ENCODE results near the gene FAM216A. TPM values are rescaled to one million over a fixed set of nuclear protein-coding genes. Genes with fewer than 3 reads are reported as not detected.

FAM216A gene
- total and polyA plus RNA-seq, 9 of the 15 experiments (the other 6 are each of a cell fraction or from before 2014, with no cell fraction given) = 17.2 to 96.9 (median 48.5) TPM

DNA sequence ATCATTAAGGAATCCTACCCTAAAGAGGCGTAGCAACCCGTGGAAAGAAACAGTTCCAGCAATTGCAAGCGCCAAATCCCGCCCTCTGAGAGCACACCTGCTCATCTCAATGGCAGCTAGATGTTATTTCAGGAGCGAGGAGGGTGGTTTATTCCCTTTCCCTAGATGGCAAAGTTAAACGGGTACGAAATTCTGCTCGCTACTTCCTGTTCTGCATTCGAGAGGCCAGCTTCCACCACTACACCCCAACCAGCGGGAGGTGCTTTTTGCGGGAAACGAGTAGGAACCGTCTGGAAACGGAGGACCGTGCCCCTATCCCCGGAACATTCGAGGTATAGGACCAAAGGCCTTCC lies 32.7 kb downstream of the FAM216A start (continued):
- no peak for TF ChIP-seq JUN (IDR thresholded peaks at IDR 0.05; ENCODE audit: borderline replicate concordance, low read depth, low read length)
- TF ChIP-seq JUN (CRISPR knock-in tag; IDR thresholded peaks at IDR 0.05; ENCODE audit: borderline replicate concordance) = 0 out of 2 replicates have a peak, but pooled peaks have one; percentile 48
- no peak for TF ChIP-seq ZNF589 (CRISPR knock-in tag; IDR thresholded peaks at IDR 0.05; ENCODE audit: low read depth)
- TF ChIP-seq SPI1 (IDR thresholded peaks at IDR 0.05; ENCODE audit: borderline replicate concordance, low read depth, low read length) = 0 out of 2 replicates have a peak, but pooled peaks have one; percentile 6
- TF ChIP-seq BHLHE40 (IDR thresholded peaks at IDR 0.05; ENCODE audit: low read length) = no peak
- no peak for TF ChIP-seq SIRT6 (IDR thresholded peaks at IDR 0.05; ENCODE audit: low read depth, low read length)
- TF ChIP-seq, protein P1, sequence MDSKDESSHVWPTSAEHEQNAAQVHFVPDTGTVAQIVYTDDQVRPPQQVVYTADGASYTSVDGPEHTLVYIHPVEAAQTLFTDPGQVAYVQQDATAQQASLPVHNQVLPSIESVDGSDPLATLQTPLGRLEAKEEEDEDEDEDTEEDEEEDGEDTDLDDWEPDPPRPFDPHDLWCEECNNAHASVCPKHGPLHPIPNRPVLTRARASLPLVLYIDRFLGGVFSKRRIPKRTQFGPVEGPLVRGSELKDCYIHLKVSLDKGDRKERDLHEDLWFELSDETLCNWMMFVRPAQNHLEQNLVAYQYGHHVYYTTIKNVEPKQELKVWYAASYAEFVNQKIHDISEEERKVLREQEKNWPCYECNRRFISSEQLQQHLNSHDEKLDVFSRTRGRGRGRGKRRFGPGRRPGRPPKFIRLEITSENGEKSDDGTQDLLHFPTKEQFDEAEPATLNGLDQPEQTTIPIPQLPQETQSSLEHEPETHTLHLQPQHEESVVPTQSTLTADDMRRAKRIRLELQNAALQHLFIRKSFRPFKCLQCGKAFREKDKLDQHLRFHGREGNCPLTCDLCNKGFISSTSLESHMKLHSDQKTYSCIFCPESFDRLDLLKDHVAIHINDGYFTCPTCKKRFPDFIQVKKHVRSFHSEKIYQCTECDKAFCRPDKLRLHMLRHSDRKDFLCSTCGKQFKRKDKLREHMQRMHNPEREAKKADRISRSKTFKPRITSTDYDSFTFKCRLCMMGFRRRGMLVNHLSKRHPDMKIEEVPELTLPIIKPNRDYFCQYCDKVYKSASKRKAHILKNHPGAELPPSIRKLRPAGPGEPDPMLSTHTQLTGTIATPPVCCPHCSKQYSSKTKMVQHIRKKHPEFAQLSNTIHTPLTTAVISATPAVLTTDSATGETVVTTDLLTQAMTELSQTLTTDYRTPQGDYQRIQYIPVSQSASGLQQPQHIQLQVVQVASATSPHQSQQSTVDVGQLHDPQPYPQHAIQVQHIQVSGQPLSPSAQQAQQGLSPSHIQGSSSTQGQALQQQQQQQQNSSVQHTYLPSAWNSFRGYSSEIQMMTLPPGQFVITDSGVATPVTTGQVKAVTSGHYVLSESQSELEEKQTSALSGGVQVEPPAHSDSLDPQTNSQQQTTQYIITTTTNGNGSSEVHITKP (IDR thresholded peaks at IDR 0.05; ENCODE audit: partially characterized antibody) = peak; percentile 78
- no peak for TF ChIP-seq ZNF785 (CRISPR knock-in tag; IDR thresholded peaks at IDR 0.05)
- 0 out of 2 replicates have a peak, but pooled peaks have one; percentile 22 for TF ChIP-seq ETV1 (tag; conservative IDR thresholded peaks at IDR 0.05; ENCODE audit: low read depth)
- TF ChIP-seq TSC22D4 (tag; IDR thresholded peaks at IDR 0.05) = no peak
- no peak for TF ChIP-seq MEF2A (IDR thresholded peaks at IDR 0.05; ENCODE audit: control insufficient read depth, low read depth, low read length)
- TF ChIP-seq YY1 (IDR thresholded peaks at IDR 0.05; ENCODE audit: borderline replicate concordance in 1 of 3, control insufficient read depth in 1 of 3, extremely low read depth in 1 of 3, insufficient read depth in 3 of 3, insufficient read length in 1 of 3, insufficient replicate concordance in 2 of 3, low read depth in 1 of 3, low read length in 2 of 3) = peak in 1 of 3 experiments; percentile 27
- TF ChIP-seq ZNF121 (CRISPR knock-in tag; conservative IDR thresholded peaks at IDR 0.05) = no peak

Data from K562 (cell line).